GM10266 (cell line): ENCODE data around the gene RNFT2.

Experiments
- DNase-seq: peaks from one replicate; pipeline ENCODE4 v3.0.0; 2012; ENCODE audit errors: extremely low spot score
- CTCF ChIP-seq: IDR thresholded peaks from 2 replicates; pipeline ENCODE4 v1.5.1; 2012; ENCODE audit warnings: mild to moderate bottlenecking, low read depth; ENCODE audit not compliant: control insufficient read depth, insufficient read depth; ENCODE audit errors: missing control alignments

RNFT2 gene

DNA sequence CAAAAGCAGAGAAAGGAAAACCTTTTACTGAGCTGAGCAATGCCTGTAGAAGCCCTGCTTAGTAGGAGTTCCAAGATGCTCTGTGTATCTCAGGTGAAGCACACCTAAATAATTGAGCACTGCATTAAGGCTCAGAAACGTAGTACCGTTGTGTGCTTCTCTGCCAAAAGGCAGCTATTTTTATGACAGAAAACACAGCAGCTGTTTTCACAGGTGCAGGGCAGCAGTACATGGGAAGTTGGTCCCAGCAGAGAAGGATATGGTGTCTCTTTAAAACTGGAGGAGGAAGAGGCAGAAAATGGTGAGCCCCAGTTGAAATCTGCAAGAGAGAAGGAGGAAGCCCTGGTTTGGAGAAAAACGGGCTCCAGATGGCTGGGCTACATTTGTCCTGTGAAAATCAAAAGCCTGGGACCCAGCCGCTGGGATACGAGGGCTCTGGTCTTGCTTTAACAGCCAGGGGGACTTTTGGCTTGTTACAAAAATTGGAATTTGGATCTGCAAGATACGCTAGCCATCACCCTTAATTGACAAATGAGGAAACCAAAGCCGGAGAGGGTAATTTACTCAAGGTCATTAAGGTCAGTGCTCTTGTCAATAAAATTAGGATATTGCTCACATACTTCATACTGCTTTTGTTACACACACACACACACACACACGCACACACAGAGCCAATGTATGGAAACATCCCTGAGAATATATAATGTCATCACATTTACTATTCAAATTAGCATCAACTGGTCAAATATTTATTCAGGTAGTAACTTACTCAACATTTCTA lies 27.6 kb upstream of the RNFT2 start:
- no peak for DNase-seq
- TF ChIP-seq CTCF, result no peak

DNA sequence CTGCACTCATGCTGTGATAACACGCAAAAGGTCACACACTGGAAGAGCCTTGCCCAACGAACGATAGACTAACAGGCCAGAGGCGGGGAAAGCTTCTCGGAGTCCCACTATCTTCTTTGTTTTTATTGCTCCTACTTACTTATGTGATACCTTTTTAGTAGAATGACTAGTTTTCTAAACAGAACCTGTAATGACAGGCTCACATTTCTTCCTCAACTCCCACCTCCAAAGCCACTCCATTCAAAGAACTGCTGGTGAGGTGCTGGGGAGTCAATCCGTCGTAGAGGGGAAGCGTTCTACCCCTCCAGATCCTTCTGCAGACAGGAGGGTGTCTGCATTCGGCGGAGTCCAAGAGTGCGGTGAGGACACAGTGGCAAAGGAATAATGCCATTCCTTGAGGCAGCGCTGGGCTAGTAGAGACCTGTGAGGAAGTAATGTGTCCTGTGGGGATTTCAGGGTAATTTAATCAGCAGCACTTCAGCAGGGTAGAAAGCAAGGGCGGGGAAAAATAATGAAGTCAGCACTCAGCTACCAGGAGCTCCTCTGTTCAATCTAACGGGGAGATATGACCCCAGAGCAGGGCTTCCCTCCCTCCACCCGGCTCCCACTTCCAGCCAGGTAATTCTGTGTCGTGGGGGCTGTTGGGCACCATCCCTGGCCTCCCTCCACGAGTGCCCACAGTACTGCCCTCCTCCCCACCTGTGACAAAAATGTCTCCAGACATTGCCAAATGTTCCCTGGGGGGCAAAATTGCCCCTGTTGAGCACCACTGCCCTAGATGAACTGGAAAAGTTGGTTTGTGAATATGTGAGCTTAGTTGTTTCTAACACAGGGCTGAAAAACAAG lies 25.4 kb upstream of the RNFT2 start:
- TF ChIP-seq CTCF, result no peak

GRCh38 chr12:116713527-116713926 lies 24.6 kb upstream of the RNFT2 start:
- TF ChIP-seq CTCF, result no peak
- DNase-seq, result no peak

More for the DNA sequence above, 25.4 kb upstream of the RNFT2 start:
- DNase-seq, result no peak

GRCh38 chr12:116714175-116714574 lies 23.9 kb upstream of the RNFT2 start:
- no peak for TF ChIP-seq CTCF

DNA sequence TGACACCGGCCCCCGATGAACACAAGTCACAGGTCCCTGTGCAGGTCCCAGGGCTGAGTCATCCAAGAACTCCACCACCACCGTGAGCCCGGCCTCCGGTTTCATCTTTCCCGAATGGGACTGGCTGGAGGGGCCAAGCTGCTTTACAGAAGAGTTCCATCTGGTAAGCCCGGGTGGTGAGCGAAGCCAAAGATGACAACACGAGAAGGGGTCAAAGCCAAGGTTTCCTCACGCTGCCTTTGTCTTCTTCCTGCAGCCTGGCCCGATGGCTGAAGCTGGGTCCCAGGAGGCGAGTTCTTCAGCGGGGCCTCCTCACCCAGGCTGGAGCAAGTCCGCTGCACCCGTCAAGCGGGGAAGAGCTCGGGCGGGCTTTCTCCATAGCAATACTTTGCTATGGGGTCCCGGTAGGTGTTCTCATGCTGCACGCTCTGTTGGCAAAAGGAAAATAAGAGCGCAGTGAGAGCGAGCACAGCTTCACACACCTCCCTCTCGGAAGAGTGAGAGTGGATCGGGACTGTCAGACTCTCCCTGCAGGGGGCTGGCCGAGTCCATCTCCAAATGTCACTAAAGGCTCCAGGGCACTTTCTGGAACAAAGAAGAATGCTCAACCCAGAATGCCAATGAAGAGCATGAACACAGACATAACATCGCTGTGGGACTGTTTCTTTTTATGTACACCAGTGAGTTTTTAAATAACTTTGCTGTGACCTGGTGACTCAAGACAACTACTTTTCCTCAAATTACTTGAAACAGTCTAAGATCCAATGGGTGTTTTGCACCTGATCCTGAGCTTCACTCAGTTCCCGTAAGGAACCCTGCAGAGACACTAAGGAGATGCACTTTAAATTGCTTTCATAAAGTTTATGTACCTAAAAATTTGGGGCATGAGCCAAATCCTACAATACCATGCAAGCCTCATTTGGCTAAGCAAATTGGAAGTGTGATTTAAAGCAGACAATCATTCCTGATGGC lies 20.4 kb upstream of the RNFT2 start:
- DNase-seq, result no peak
- TF ChIP-seq CTCF, result no peak

More at GRCh38 chr12:116714175-116714574, 23.9 kb upstream of the RNFT2 start:
- no peak for DNase-seq

- no peak for TF ChIP-seq CTCF
Measured at GRCh38 chr12:116718655-116719454, 19.3 kb upstream of the RNFT2 start.

More at GRCh38 chr12:116718655-116719454, 19.3 kb upstream of the RNFT2 start:
- DNase-seq, result no peak
